Motor neuron (in vitro differentiated cells): Measurements from ENCODE around the gene CEBPE. TPM values are rescaled to one million over a fixed set of nuclear protein-coding genes. Genes with fewer than 3 reads are reported as not detected.
A peak's percentile ranks its signal among the peaks of the same experiment; 100 is the strongest.

ENCODE experiments used
- ATAC-seq, 8 experiments: fragments of 200-7000 bp; cut with Tn5 transposase; replicated peaks in 6 of 8; 2 replicates each; pipeline ENCODE4 v1.8.0; 2021; ENCODE audit warnings: mild to moderate bottlenecking in 8 of 8, moderate library complexity in 8 of 8
- H3K27ac ChIP-seq, 2 donors: fragments of 250-450 bp; sonication (Bioruptor Pico); 2 replicates each; pipeline ENCODE4 v1.9.0; 2021; ENCODE audit warnings: antibody characterized with exemption in 2 of 2, mild to moderate bottlenecking in 2 of 2, moderate library complexity in 1 of 2
- H3K4me1 ChIP-seq, 2 donors: fragments of 250-450 bp; sonication (Bioruptor Pico); replicated peaks in 1 of 2; 2 replicates each; pipeline ENCODE4 v1.6.1; 2021; ENCODE audit warnings: antibody characterized with exemption in 2 of 2, mild to moderate bottlenecking in 2 of 2, moderate library complexity in 1 of 2
- H3K4me3 ChIP-seq, 5 donors: fragments of 250-450 bp; sonication (Bioruptor Pico); 2 replicates each; pipeline ENCODE4 v1.9.0; 2021; ENCODE audit warnings: antibody characterized with exemption in 5 of 5, mild to moderate bottlenecking in 5 of 5, moderate library complexity in 4 of 5
- WGBS, 10 experiments: fragments of 450-650 bp; shearing (Covaris generic); methylation state at CpG; one replicate each; pipeline ENCODE4 v1.0.0; 2022; 5-methylcytosine and 5-hydroxymethylcytosine counted together
- in situ Hi-C, 9 experiments: fragments of 400-800 bp; cut with MboI; loops; one replicate each; pipeline ENCODE4 v1.15.0; 2021; ENCODE audit warnings: low sequenced_read_pairs in 9 of 9, low pct_unique_long_range_greater_than_20kb in 2 of 9; ENCODE audit not compliant: unreplicated experiment in 9 of 9
- total RNA-seq, 8 experiments: library from RNA; unstranded; fragments of 300-600 nt; gene quantifications; 2 replicates each; pipeline versions ENCODE4 v1.2.3 to v1.2.4, GENCODE V29; 2022

CEBPE gene
- total RNA-seq, 8 experiments from 2014 or later = 0.52 to 1.6 TPM; not detected in 6

DNA sequence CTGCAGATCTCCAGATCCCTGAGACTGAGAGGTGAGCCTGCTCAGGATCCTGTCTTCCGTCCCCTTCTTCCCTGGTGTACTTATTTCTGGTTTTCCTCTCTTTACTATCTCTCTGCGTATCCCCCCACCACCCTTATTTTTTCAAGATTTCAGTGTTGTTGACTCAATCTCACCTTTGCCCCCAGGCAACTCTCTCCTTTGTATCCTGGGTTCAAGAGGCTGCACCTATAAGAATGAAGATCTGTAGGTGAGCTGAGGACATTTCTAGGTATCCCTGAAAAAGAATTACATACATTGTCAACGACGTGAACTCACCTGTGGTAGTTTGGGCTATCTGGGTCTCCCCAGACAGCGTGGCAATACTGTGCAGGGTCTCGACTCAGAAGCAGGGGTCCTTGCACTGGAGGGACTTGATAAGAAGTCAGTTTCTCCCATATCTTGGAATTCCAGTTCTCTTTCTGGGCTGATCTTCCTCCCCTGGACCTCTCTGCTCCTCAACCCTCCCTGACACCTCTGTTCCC lies 14.9 kb downstream of the CEBPE start:
- H3K4me3 ChIP-seq = no peak overlapping the region
- WGBS, 10 experiments = 77 to 92% (median 79%) methylated on average over 2 to 6 of the region's 6 CpGs; no CpG with 5 or more reads in 3 of the 10 experiments
- ATAC-seq = peak in 1 of 8 experiments; percentile 3
- no peak overlapping the region for H3K27ac ChIP-seq
- in situ Hi-C loops = no loop called here
- no peaks in the 10 kb centered on the region for H3K4me1 ChIP-seq

DNA sequence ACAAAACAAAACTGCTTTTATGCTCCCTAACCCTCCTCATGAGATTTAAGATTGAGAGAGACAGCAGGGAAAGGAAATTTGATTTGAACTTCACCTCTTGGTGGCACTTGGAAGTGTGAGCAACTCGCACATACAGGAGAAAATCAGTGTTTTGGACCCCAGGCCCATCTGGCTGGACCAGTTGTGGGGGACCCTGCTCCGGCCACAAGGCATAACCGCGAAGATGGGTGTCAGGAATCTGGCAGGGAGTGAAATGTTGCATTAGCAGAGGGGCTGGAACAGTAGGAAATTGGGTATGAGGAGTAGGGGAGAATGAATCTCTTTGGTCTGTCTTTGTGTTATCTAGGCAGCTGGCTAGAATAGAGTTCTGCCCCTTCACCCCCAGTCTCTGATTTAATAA lies 15.5 kb downstream of the CEBPE start:
- 60 to 100% (median 89%) methylated on average over 1 to 3 of the region's 4 CpGs; no CpG with 5 or more reads in 4 of the 10 experiments for WGBS, 10 experiments
- Histone ChIP-seq H3K4me1 (no peaks in the 10 kb centered on the region), H3K27ac (no peak overlapping the region), H3K4me3 (no peak overlapping the region)
- in situ Hi-C loops = no loop called here
- no peak for ATAC-seq

DNA sequence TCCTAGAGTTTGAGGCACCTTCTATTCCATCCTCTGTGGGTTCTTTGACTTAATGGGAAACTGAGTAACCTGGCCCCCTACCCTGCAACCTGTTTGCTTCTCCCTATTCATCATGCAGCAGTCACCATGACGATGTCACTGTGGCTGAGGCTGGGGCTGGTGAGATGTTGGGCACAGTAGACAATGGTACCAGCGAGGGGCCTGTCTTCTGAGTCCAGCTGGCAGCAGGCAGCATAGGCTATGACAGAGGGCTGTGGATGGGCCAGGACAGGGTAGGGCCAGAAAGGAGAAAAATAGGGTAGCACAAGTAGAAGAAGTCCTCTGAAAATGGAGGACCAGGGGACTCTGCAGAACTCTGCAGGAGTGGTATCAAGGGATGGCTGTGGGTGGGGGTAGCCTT lies 16.3 kb downstream of the CEBPE start:
- Histone ChIP-seq H3K4me3 (no peak overlapping the region), H3K27ac (no peak overlapping the region), H3K4me1 (no peaks in the 10 kb centered on the region)
- peak in 1 of 8 experiments; percentile 28 for ATAC-seq
- 60 to 80% (median 68%) methylated on average over 1 of the region's 2 CpGs; no CpG with 5 or more reads in 6 of the 10 experiments for WGBS, 10 experiments
- in situ Hi-C loops = no loop called here

DNA sequence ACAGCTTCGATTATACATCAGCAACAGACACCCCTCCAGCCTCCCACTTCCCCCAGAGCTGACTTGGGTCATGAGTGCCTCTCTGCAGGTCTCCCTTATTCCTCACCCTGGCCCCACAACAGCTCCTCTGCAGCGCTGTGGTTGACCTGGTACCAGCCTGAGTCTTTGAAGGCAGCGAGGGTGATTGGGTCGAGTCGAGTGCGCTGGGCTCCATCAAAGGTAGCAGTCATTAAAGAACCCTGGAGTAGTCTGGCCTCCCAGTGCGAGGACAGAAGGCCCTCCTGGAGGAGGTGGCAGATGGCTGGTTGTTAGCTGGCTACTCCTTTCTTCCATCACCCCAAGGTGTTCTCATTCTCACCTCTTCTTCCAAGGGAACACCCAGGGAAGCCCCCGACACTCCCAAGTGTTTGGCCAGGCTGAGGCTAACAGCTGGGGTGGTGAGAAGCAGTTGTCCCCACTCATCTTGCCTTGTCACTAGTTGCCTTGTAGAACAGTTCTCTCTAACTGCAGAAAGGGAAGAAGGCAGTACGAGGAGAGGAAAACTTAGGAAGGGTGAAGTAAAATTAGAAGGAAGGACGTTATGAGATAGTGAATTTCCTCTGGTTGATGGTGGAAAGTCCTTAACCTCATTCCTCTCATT lies 16.9 kb downstream of the CEBPE start:
- no peak for ATAC-seq
- no peaks in the 10 kb centered on the region for H3K4me1 ChIP-seq
- no peak overlapping the region for H3K27ac ChIP-seq
- H3K4me3 ChIP-seq = no peak overlapping the region
- 15 to 87% (median 70%) methylated on average over 1 to 8 of the region's 10 CpGs; no CpG with 5 or more reads in 2 of the 10 experiments for WGBS, 10 experiments
- in situ Hi-C loops = no loop called here

DNA sequence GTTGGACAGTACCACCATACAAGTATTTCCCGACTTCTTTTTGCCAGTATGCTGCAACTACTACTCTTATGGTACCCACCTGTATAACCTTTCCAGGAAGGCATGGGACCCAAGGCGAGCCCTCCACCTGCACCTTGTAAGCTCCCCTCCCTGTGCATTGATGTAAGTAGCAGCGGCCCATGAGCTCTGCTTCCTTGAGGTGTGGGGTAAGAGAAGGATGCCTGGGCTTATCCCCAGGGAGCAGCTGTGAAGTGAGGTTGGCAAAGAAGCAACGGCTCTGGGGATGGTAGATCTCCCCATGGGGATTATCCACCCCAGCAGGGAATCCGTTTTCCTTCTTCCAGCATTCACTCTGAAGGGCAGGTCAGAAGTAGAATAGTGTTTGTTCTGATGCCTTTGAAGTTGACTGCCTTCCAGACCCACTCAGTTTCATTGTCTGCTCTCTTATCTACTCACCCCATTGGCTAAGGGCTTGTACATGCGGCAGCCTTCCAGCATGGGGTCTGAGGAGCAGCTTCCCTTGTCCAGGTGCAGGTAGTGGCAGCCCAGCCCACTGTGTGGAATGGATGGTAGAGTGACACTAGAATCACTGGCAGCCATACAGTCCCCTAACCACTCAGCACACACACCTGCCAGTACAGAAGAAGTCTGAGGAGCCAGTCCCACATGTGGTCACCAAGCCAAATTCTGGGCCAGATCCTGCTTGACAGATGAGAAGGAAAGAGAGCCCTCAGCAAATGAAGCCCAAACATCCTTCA lies 17.7 kb downstream of the CEBPE start:
- no peak for ATAC-seq
- H3K4me3 ChIP-seq = no peak overlapping the region
- H3K27ac ChIP-seq = no peak overlapping the region
- in situ Hi-C loops = no loop called here
- WGBS, 10 experiments = 60 to 100% (median 88%) methylated on average over 1 to 4 of the region's 6 CpGs; no CpG with 5 or more reads in 3 of the 10 experiments
- peaks cover 3 to 4% of the 10 kb centered on the region in 2 donors for H3K4me1 ChIP-seq

DNA sequence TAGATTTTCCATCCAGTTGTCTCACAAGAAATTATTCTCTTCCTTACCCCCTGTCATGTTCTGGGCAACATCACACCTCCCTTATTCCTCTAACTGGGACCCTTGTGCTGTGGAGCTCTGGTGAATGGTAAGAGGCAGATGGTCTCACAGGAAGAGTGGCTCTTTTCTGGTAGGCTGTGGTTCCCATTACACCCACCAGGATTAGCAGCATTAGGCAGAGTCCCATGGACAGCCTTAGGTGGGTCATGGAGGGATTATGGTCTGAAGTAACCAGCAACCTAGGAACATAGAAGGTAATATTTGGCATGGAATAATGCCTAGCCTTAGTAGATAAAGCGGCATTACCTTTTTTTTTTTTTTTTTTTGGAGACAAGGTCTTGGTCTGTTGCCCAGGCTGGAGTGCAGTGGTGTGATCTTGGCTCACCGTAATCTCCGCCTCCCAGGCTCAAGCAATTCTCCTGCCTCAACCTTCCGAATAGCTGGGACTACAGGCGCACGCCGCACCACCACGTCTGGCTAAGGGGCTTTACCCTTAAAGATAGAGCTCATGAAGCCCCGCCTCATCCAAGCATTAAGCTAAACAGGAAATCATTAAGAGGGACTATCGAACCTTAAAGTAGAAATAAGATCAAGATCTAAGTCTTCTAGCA lies 19.7 kb downstream of the CEBPE start:
- in situ Hi-C loops = no loop called here
- H3K27ac ChIP-seq = no peak overlapping the region
- WGBS, 10 experiments = 80 to 100% (median 94%) methylated on average over 1 to 6 of the region's 10 CpGs; no CpG with 5 or more reads in 4 of the 10 experiments

DNA sequence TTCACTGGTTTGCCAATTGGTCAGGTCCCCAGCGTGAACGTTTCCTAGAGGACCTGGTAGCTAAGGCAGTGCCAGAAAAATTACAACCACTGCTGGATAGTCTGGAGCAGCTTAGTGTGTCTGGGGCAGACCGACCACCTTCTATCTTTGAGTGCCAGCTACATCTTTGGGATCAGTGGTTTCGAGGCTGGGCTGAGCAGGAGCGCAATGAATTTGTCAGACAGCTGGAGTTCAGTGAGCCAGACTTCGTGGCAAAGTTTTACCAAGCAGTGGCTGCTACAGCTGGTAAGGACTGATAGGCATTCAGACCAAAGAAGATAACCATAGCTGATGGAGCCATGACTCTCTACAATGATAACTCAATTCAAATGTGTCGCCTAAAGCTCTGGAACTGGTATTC lies 21.3 kb downstream of the CEBPE start:
- no peak overlapping the region for H3K27ac ChIP-seq
- H3K4me1 ChIP-seq = peaks cover 10 to 13% of the 10 kb centered on the region in 2 donors
- 76 to 100% (median 93%) methylated on average over 1 to 6 of the region's 7 CpGs; no CpG with 5 or more reads in 1 of the 10 experiments for WGBS, 10 experiments
- H3K4me3 ChIP-seq = no peak overlapping the region
- in situ Hi-C loops = no loop called here
- ATAC-seq = no peak

More for the DNA sequence above, 19.7 kb downstream of the CEBPE start:
- no peak for ATAC-seq
- Histone ChIP-seq H3K4me1 (peaks cover 4% of the 10 kb centered on the region in 2 donors), H3K4me3 (no peak overlapping the region)

DNA sequence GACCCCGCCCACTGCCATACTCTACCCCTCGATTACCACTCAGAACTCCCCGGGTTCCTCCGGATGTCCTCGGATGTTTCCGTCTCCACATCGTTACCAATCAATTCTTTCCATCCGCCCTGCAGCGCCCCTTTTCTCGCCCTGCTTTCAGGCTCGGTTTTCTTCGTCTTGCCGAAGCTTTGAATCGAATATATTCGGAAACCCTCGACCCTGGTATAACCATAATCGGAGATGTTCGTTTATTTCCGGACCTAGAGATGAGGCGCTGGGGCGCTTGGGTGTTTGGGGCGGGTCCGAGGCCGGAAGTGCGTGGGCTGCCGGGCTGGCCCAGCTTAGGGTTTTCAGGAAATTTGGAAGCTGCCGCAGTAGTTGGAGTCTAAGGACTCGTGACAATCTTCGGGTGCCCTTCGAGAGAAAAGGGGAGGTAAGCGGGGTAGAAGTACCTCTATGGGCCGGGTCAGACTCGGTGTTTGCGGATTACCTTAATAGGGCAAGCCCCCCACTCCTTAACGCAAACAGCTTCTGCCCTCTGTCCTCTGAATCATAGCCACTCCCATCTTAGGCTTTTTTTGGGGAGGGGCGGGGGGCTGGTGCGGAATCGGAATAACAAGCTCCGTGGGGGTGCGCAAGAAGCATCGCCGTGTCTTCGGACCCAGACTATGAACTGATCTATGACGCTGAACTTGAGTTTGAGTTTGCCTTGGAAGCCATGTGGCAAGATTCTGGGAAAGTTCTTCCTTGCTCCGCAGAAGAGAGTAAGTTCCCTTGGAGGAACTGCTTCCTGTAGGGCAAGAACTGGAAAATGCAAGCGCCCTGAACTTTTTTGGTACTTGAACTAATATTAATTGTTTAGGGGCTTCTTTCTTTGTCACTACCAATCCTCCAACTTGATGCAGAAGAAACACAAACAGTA lies 23.6 kb downstream of the CEBPE start, which contains the start of gene C14orf119:
Gene C14orf119, plus strand, starts transcription at position 310 of the 913 bp plus-strand sequence. CDS start 2,154 bp downstream, outside the sequence.
- peak within 1 kb of the TSS; percentile 63 to 91 (median 84) for H3K4me3 ChIP-seq
- peak within 1 kb of the TSS; percentile 97 to 98 for H3K27ac ChIP-seq
- ATAC-seq = peak; percentile 79 to 92 (median 90)
- in situ Hi-C loops = no loop called here
- peaks cover 10 to 13% of the 10 kb centered on the region in 2 donors for H3K4me1 ChIP-seq
- 0 to 6% (median 0%) methylated on average over 2 to 25 of the region's 46 CpGs; no CpG with 5 or more reads in 1 of the 10 experiments for WGBS, 10 experiments

DNA sequence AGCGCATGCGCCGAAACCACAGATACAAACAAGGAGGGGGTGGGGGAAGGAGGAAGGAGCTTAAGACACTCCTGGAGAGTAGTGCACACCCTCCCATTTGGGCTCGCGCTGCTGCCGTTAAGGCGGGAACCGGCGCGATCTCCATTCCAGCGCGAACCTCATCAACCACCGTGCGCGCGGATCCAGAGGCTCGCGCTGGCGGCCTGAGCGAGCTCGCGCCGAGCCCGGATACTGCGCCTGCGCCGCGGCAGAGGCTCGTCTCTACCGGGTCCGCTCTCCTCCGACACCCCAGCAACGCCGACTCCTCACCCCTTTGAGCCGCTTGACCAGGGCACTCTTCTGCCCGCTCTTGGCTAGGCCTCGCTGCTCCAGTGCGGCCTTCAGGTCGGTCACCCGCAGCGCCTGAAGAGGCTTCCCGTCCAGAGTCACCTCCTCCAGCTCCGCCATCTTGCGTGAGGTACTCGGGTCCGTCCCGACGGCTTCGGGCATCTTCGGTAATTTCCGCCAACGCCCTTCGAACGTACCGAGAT lies 24.3 kb downstream of the CEBPE start, which contains the start of gene ACIN1:
Gene ACIN1, minus strand, starts transcription at position 471 of the 530 bp plus-strand sequence. Its CDS starts 24 bp downstream, at position 447.
- peak; percentile 34 to 64 (median 59) for ATAC-seq
- in situ Hi-C loops = no loop called here
- H3K27ac ChIP-seq = peak within 1 kb of the TSS; percentile 97 to 98
- H3K4me3 ChIP-seq = peak within 1 kb of the TSS; percentile 63 to 91 (median 84)
- WGBS, 10 experiments = 0 to 20% (median 0%) methylated on average over 1 to 18 of the region's 55 CpGs; no CpG with 5 or more reads in 4 of the 10 experiments
- peaks cover 10 to 13% of the 10 kb centered on the region in 2 donors for H3K4me1 ChIP-seq

DNA sequence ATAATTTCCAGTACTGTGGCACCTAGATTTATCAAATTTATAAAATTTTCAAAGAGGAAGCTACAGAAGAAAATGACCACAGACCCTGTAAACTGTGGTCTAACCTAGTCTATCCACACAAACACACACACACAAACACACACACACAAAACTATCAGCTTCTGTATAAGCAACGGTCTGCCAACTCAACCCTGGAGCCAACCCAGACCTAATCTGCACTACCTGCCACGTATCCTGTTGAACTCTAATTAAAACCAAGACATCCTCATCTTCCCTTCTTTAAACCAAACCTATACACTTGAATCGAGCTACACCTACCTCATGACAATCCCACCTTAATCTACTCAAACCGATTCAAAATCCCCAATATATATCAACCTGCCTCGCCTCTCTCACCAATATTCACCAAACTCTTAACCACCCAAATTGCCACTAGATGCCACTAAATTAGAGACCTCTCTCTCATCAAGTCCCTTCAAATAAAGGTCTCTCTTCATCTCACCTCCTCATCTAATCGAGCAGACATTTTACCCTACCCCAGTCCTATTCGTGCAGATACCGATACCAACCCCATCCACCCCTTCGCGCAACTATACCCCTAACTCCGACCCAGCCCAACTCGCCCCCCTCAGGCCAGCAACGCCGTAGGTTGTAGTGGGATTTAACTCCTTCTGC lies 24.9 kb downstream of the CEBPE start:
- WGBS, 10 experiments = 0 to 20% (median 4%) methylated on average over 1 to 7 of the region's 14 CpGs; no CpG with 5 or more reads in 1 of the 10 experiments
- in situ Hi-C loops = no loop called here
- H3K4me3 ChIP-seq = peak overlapping the region; percentile 63 to 91 (median 84)
- no peak for ATAC-seq
- peak overlapping the region; percentile 97 to 98 for H3K27ac ChIP-seq
- H3K4me1 ChIP-seq = peaks cover 10 to 13% of the 10 kb centered on the region in 2 donors

DNA sequence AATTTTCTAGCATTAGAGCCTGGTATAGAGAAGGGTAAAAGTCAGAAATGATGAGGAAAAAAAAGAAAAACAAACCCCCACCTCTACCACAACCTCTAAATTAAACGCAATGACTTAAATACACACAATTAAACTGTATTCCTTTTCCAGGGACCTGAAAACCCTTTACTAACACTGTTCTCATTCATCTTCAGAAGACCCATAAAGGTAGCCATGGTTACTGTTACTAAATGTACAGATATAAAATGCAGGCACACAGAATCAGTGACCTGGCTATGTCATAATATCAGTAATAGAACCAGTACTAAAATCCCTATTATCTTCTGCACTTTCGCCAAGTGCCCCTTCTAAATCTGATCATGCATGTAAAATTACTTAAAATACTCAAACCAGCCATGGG lies 25.5 kb downstream of the CEBPE start:
- H3K4me3 ChIP-seq = peak overlapping the region in 4 of 5 donors; percentile 74 to 91 (median 86)
- no peak for ATAC-seq
- in situ Hi-C loops = no loop called here
- H3K27ac ChIP-seq = no peak overlapping the region
- H3K4me1 ChIP-seq = peaks cover 10 to 13% of the 10 kb centered on the region in 2 donors
- WGBS, 10 experiments = 57 to 100% (median 90%) methylated on average over 1 to 2 of the region's 2 CpGs; no CpG with 5 or more reads in 1 of the 10 experiments
